Prostate gland (tissue), 2 donors: Measurements from ENCODE around the gene RPS10. TPM values are rescaled to one million over a fixed set of nuclear protein-coding genes. Genes with fewer than 3 reads are reported as not detected.

ENCODE experiments used
- DNase-seq: peaks from one replicate; pipeline ENCODE4 v3.0.0-alpha.2; 2019; ENCODE audit warnings: low spot score
- H3K27ac ChIP-seq, 2 donors: fragments of 200-600 bp; sonication (generic); 2 replicates each; pipeline ENCODE4 v1.5.1; 2017 to 2019
- H3K27me3 ChIP-seq: fragments of 200-600 bp; sonication (generic); replicated peaks from 2 replicates; pipeline ENCODE4 v1.5.1; 2019; ENCODE audit not compliant: insufficient read depth
- H3K36me3 ChIP-seq, 2 donors: fragments of 200-600 bp; sonication (generic); 1 replicate in 1 of 2; 2 replicates in 1 of 2; pipeline versions ENCODE4 v1.5.1 to v1.8.1; 2017 to 2019
- H3K4me1 ChIP-seq: fragments of 200-600 bp; sonication (generic); replicated peaks from 2 replicates; pipeline ENCODE4 v1.5.1; 2019
- H3K4me3 ChIP-seq, 2 donors: fragments of 200-600 bp; sonication (generic); 2 replicates each; pipeline ENCODE4 v1.5.1; 2017 to 2019
- H3K9me3 ChIP-seq: fragments of 200-600 bp; sonication (generic); 2 replicates; pipeline ENCODE4 v1.5.1; 2017
- CTCF ChIP-seq, 4 experiments: fragments of 200-600 bp in 2 of 4; fragments of 450-650 bp in 2 of 4; sonication (generic) in 2 of 4; IDR thresholded peaks; 1 replicate in 3 of 4; 2 replicates in 1 of 4; pipeline ENCODE4 v1.5.1; 2016 to 2019; ENCODE audit warnings: antibody characterized with exemption in 4 of 4, mild to moderate bottlenecking in 2 of 4, moderate library complexity in 2 of 4
- POLR2A ChIP-seq: fragments of 450-650 bp; IDR thresholded peaks from one replicate; pipeline ENCODE4 v1.6.1; 2016; ENCODE audit warnings: antibody characterized with exemption, mild to moderate bottlenecking
- POLR2AphosphoS5 ChIP-seq: sonication (generic); formaldehyde crosslinking; IDR thresholded peaks from one replicate; pipeline ENCODE4 v1.6.1; 2017; ENCODE audit warnings: antibody characterized with exemption
- WGBS: methylation state at CpG from one replicate; pipeline ENCODE4 v1.1.5; 2018; 5-methylcytosine and 5-hydroxymethylcytosine counted together
- intact Hi-C: fragments of 100-400 bp; cut with DNase I; formaldehyde crosslinking; loops from one replicate; pipeline ENCODE4 v1.14.2; 2022
- total RNA-seq, 2 donors: library from RNA; depleted of rRNA; stranded (reverse); fragments of >200 nt; gene quantifications; one replicate each; pipeline ENCODE4 v1.1.0, GENCODE V29; 2016

The RPS10 gene
- total RNA-seq, 2 donors from 2014 or later = 1,707 to 2,711 TPM

- no peak for DNase-seq
- intact Hi-C loops = no loop called here
- no peaks in the 10 kb centered on the region for H3K9me3 ChIP-seq
- TF ChIP-seq POLR2AphosphoS5 (no peak), POLR2A (no peak), CTCF (IDR thresholded peaks at IDR 0.05) (no peak)
- no peak overlapping the region for H3K27ac ChIP-seq
- WGBS = 100% methylated on average over 1 of the region's 1 CpG
- H3K27me3 ChIP-seq = no peaks in the 10 kb centered on the region
- no peaks in the 10 kb centered on the region for H3K4me1 ChIP-seq
- H3K36me3 ChIP-seq = no peaks in the 10 kb centered on the region
- no peak overlapping the region for H3K4me3 ChIP-seq
Observed at GRCh38 chr6:34451192-34451591, 25.3 kb upstream of the RPS10 start.

- no peaks in the 10 kb centered on the region for H3K27me3 ChIP-seq
- TF ChIP-seq CTCF (IDR thresholded peaks at IDR 0.05) (no peak), POLR2A (no peak), POLR2AphosphoS5 (no peak)
- 58% methylated on average over 5 of the region's 5 CpGs for WGBS
- intact Hi-C loops = no loop called here
- H3K4me1 ChIP-seq = no peaks in the 10 kb centered on the region
- no peaks in the 10 kb centered on the region for H3K9me3 ChIP-seq
- no peaks in the 10 kb centered on the region for H3K36me3 ChIP-seq
- H3K27ac ChIP-seq = no peak overlapping the region
- no peak for DNase-seq
- H3K4me3 ChIP-seq = no peak overlapping the region
Observed at GRCh38 chr6:34447910-34448309, 22.0 kb upstream of the RPS10 start.

GRCh38 chr6:34447386-34447785 is 21.5 kb upstream of the RPS10 start:
- Histone ChIP-seq H3K4me1 (no peaks in the 10 kb centered on the region), H3K36me3 (no peaks in the 10 kb centered on the region), H3K9me3 (no peaks in the 10 kb centered on the region), H3K4me3 (no peak overlapping the region), H3K27me3 (no peaks in the 10 kb centered on the region), H3K27ac (no peak overlapping the region)
- 71% methylated on average over 7 of the region's 7 CpGs for WGBS
- intact Hi-C loops = no loop called here
- no peak for DNase-seq
- TF ChIP-seq POLR2AphosphoS5 = no peak
- no peak for TF ChIP-seq POLR2A

GRCh38 chr6:34445313-34445860 is 19.5 kb upstream of the RPS10 start:
- Histone ChIP-seq H3K27me3 (no peaks in the 10 kb centered on the region), H3K4me3 (no peak overlapping the region), H3K4me1 (no peaks in the 10 kb centered on the region), H3K36me3 (no peaks in the 10 kb centered on the region), H3K27ac (no peak overlapping the region), H3K9me3 (no peaks in the 10 kb centered on the region)
- WGBS = 66% methylated on average over 4 of the region's 4 CpGs
- no peak for TF ChIP-seq POLR2A
- no peak for TF ChIP-seq CTCF (IDR thresholded peaks at IDR 0.05)
- TF ChIP-seq POLR2AphosphoS5 = no peak
- DNase-seq = no peak
- intact Hi-C loops = no loop called here

- Histone ChIP-seq H3K9me3 (no peaks in the 10 kb centered on the region), H3K4me1 (no peaks in the 10 kb centered on the region), H3K36me3 (no peaks in the 10 kb centered on the region), H3K27me3 (no peaks in the 10 kb centered on the region), H3K27ac (no peak overlapping the region), H3K4me3 (no peak overlapping the region)
- intact Hi-C loops = no loop called here
- TF ChIP-seq POLR2A = no peak
- TF ChIP-seq CTCF (IDR thresholded peaks at IDR 0.05) = no peak
- no peak for TF ChIP-seq POLR2AphosphoS5
- WGBS = 80% methylated on average over 5 of the region's 5 CpGs
- no peak for DNase-seq
Observed at GRCh38 chr6:34441526-34441925, 15.7 kb upstream of the RPS10 start.
